Esophagus squamous epithelium (tissue), 5 donors: ENCODE measurements around the gene DLG2. TPM values are rescaled to one million over a fixed set of nuclear protein-coding genes. Genes with fewer than 3 reads are reported as not detected.

ENCODE experiments used
- DNase-seq: peaks from one replicate; lab custom pipeline; 2025; lab: John Stamatoyannopoulos, UW
- H3K27ac ChIP-seq, 4 donors: fragments of 200-600 bp; sonication (generic); one replicate each; pipeline ENCODE4 v1.5.1; 2016 to 2019; ENCODE audit warnings: mild to moderate bottlenecking in 1 of 4
- H3K27me3 ChIP-seq, 4 donors: fragments of 200-600 bp; sonication (generic); 1 replicate in 3 of 4; 2 replicates in 1 of 4; pipeline versions ENCODE4 v1.5.1 to v1.6.0; 2017 to 2021; ENCODE audit warnings: antibody characterized with exemption in 1 of 4
- H3K36me3 ChIP-seq, 3 donors: fragments of 200-600 bp; sonication (generic); one replicate each; pipeline ENCODE4 v1.5.1; 2016 to 2019
- H3K4me1 ChIP-seq, 3 donors: fragments of 200-600 bp; sonication (generic); one replicate each; pipeline ENCODE4 v1.5.1; 2017 to 2019
- H3K4me3 ChIP-seq, 4 donors: fragments of 200-600 bp; sonication (generic); 1 replicate in 3 of 4; 2 replicates in 1 of 4; pipeline ENCODE4 v1.5.1; 2016 to 2019; ENCODE audit warnings: mild to moderate bottlenecking in 2 of 4, moderate library complexity in 1 of 4
- H3K9me3 ChIP-seq, 3 donors: fragments of 200-600 bp; sonication (generic); one replicate each; pipeline ENCODE4 v1.5.1; 2016 to 2019
- CTCF ChIP-seq, 6 experiments: fragments of 450-650 bp in 4 of 6; fragments of 200-600 bp in 2 of 6; sonication (generic) in 2 of 6; IDR thresholded peaks; one replicate each; pipeline ENCODE4 v1.5.1; 2016 to 2019; ENCODE audit warnings: antibody characterized with exemption in 6 of 6, mild to moderate bottlenecking in 4 of 6, moderate library complexity in 4 of 6
- POLR2A ChIP-seq, 4 donors: fragments of 450-650 bp; IDR thresholded peaks; one replicate each; pipeline ENCODE4 v1.6.1; 2017; ENCODE audit warnings: antibody characterized with exemption in 4 of 4, mild to moderate bottlenecking in 4 of 4, moderate library complexity in 3 of 4
- WGBS, 2 donors: methylation state at CpG; one replicate each; pipeline ENCODE4 v1.1.5; 2018; 5-methylcytosine and 5-hydroxymethylcytosine counted together
- intact Hi-C: fragments of 100-400 bp; cut with DNase I; formaldehyde crosslinking; loops from one replicate; pipeline ENCODE4 v1.15.0; 2022
- total RNA-seq, 4 donors: library from RNA; depleted of rRNA; stranded (reverse); fragments of >200 nt; gene quantifications; one replicate each; pipeline ENCODE4 v1.1.0, GENCODE V29; 2016
- donor health status: DM: yes; HTN: yes; CAD: no.

Gene DLG2
- total RNA-seq, 4 donors from 2014 or later: 2.9 to 27.7 (median 12.6) TPM

- no peak for DNase-seq
- H3K36me3 ChIP-seq: no peaks in the 10 kb centered on the region
Measured at GRCh38 chr11:85472953-85473352, 154.2 kb downstream of the DLG2 start.

GRCh38 chr11:85464283-85464682 is 162.9 kb downstream of the DLG2 start:
- WGBS, 2 donors: 64 to 81% methylated on average over 2 of the region's 2 CpGs
- H3K36me3 ChIP-seq: no peaks in the 10 kb centered on the region

More at GRCh38 chr11:85472953-85473352, 154.2 kb downstream of the DLG2 start:
- TF ChIP-seq POLR2A (IDR thresholded peaks at IDR 0.05) (no peak), CTCF (IDR thresholded peaks at IDR 0.05) (no peak)
- Histone ChIP-seq H3K4me3 (no peak overlapping the region), H3K4me1 (no peaks in the 10 kb centered on the region), H3K27ac (no peak overlapping the region), H3K27me3 (no peaks in the 10 kb centered on the region), H3K9me3 (peaks cover 0 to 26% (median 9%) of the 10 kb centered on the region in 3 donors)
- intact Hi-C loops: no loop called here
- WGBS, 2 donors: 80% methylated on average over 1 of the region's 6 CpGs; no CpG with 5 or more reads in 1 of the 2 donors

DNA sequence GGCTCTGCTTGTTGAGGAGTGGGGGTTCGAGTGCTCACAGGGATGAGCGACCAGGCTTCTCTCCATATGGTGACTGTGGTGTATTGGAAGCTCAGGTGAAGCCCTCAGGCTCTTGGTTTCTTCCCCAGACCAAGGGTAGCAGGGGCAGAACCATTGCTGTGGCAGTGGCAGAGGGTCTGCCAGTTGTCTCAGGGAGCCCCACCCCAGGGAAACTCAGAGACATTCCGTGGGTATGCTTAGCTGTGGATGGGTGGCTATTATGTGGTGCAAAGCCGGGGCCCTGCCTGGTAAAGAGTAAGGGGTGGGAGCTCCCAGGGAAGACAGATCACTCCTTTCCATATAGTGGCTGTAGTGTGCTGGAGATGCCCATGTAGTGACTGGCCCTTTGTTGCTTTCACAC is 167.8 kb downstream of the DLG2 start:
- TF ChIP-seq CTCF (IDR thresholded peaks at IDR 0.05): no peak
- no peak for TF ChIP-seq POLR2A (IDR thresholded peaks at IDR 0.05)
- DNase-seq: no peak
- Histone ChIP-seq H3K27me3 (no peaks in the 10 kb centered on the region), H3K9me3 (peaks cover 0 to 28% (median 6%) of the 10 kb centered on the region in 3 donors), H3K36me3 (no peaks in the 10 kb centered on the region), H3K27ac (no peak overlapping the region), H3K4me3 (no peak overlapping the region), H3K4me1 (no peaks in the 10 kb centered on the region)
- intact Hi-C loops: no loop called here
- 63 to 74% methylated on average over 2 of the region's 4 CpGs for WGBS, 2 donors

More at GRCh38 chr11:85464283-85464682, 162.9 kb downstream of the DLG2 start:
- Histone ChIP-seq H3K4me3 (no peak overlapping the region), H3K27ac (no peak overlapping the region), H3K27me3 (no peaks in the 10 kb centered on the region), H3K9me3 (peaks cover 0 to 15% (median under 1%) of the 10 kb centered on the region in 3 donors), H3K4me1 (no peaks in the 10 kb centered on the region)
- intact Hi-C loops: no loop called here
- DNase-seq: no peak
- TF ChIP-seq CTCF (IDR thresholded peaks at IDR 0.05) (no peak), POLR2A (IDR thresholded peaks at IDR 0.05) (no peak)

DNA sequence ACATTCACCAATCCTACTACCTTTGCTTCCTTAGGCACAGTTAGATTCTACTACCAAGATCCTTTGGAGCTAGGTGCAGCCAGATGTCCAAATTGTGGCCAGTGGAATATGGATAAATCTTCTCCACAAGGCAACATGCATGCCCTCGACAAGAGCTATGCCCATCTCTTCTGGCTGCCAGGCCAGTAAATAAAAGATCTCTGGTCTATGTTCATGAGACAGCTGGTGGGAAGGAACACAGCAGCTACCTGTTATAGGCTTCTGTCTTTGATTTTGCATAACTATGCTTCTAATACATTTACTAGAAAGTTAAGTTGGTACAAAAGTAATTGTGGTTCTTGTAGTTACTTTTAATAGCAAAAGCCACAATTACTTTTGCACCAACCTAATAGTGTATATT is 182.7 kb downstream of the DLG2 start:
- Histone ChIP-seq H3K27me3 (no peaks in the 10 kb centered on the region), H3K27ac (no peak overlapping the region), H3K4me3 (no peak overlapping the region), H3K9me3 (peaks cover 0 to 2% (median 0%) of the 10 kb centered on the region in 3 donors), H3K4me1 (no peaks in the 10 kb centered on the region), H3K36me3 (no peaks in the 10 kb centered on the region)
- TF ChIP-seq POLR2A (IDR thresholded peaks at IDR 0.05): no peak
- no peak for TF ChIP-seq CTCF (IDR thresholded peaks at IDR 0.05)
- DNase-seq: no peak
- intact Hi-C loops: no loop called here
- WGBS, 2 donors: 77 to 80% methylated on average over 1 of the region's 1 CpG

GRCh38 chr11:85440273-85440672 is 186.9 kb downstream of the DLG2 start:
- Histone ChIP-seq H3K27me3 (no peaks in the 10 kb centered on the region), H3K9me3 (peaks cover 0 to 32% (median 3%) of the 10 kb centered on the region in 3 donors), H3K27ac (no peak overlapping the region), H3K4me3 (no peak overlapping the region), H3K4me1 (no peaks in the 10 kb centered on the region), H3K36me3 (no peaks in the 10 kb centered on the region)
- intact Hi-C loops: no loop called here
- 82 to 90% methylated on average over 1 of the region's 1 CpG for WGBS, 2 donors
- DNase-seq: no peak
- TF ChIP-seq POLR2A (IDR thresholded peaks at IDR 0.05) (no peak), CTCF (IDR thresholded peaks at IDR 0.05) (no peak)
